Tibial nerve (tissue), 3 donors: ENCODE results near the gene SFRP5.

Source experiments
- CTCF ChIP-seq, 5 experiments: fragments of 200-600 bp in 3 of 5; fragments of 450-650 bp in 2 of 5; sonication (generic) in 3 of 5; IDR thresholded peaks; one replicate each; pipeline ENCODE4 v1.5.1; 2016 to 2019; ENCODE audit warnings: antibody characterized with exemption in 5 of 5, mild to moderate bottlenecking in 3 of 5, moderate library complexity in 2 of 5
- POLR2A ChIP-seq, 2 donors: fragments of 450-650 bp; IDR thresholded peaks; one replicate each; pipeline ENCODE4 v1.6.1; 2017; ENCODE audit warnings: antibody characterized with exemption in 2 of 2, mild to moderate bottlenecking in 2 of 2, moderate library complexity in 2 of 2

- TF ChIP-seq CTCF (IDR thresholded peaks at IDR 0.05), result no peak
- no peak for TF ChIP-seq POLR2A (IDR thresholded peaks at IDR 0.05)
Measured at GRCh38 chr10:97762056-97762455, 9.7 kb downstream of the SFRP5 start.
